PC-9 (cell line): ENCODE data around the gene NCKIPSD.

Experiments used
- CTCF ChIP-seq: fragments of 200-600 bp; sonication (generic); conservative IDR thresholded peaks from 2 replicates; pipeline ENCODE4 v1.6.1; 2017; ENCODE audit warnings: mixed run types, antibody characterized with exemption, mild to moderate bottlenecking, moderate library complexity
- EZH2 ChIP-seq: fragments of 200-600 bp; sonication (generic); IDR thresholded peaks from 2 replicates; pipeline ENCODE4 v1.8.0; 2017; ENCODE audit warnings: antibody characterized with exemption, low read depth

GRCh38 chr3:48684054-48684349 is 1.7 kb downstream of the NCKIPSD start:
- no peak for TF ChIP-seq CTCF
- no peak for TF ChIP-seq EZH2
